Forelimb muscle (tissue), 1 donor: Measurements from ENCODE around the gene ELAVL2. TPM values are rescaled to one million over a fixed set of nuclear protein-coding genes. Genes with fewer than 3 reads are reported as not detected.

Source experiments
- DNase-seq: peaks from one replicate; pipeline ENCODE4 v3.0.0-alpha.2; 2013; ENCODE audit warnings: low read depth
- polyA plus RNA-seq: library from polyadenylated mRNA; unstranded; fragments of 120-200 nt; gene quantifications from one replicate; pipeline ENCODE4 v1.2.1, GENCODE V29; 2013; ENCODE audit not compliant: insufficient read length

The ELAVL2 gene
- polyA plus RNA-seq, 1 donor, result 1.3 TPM

DNA sequence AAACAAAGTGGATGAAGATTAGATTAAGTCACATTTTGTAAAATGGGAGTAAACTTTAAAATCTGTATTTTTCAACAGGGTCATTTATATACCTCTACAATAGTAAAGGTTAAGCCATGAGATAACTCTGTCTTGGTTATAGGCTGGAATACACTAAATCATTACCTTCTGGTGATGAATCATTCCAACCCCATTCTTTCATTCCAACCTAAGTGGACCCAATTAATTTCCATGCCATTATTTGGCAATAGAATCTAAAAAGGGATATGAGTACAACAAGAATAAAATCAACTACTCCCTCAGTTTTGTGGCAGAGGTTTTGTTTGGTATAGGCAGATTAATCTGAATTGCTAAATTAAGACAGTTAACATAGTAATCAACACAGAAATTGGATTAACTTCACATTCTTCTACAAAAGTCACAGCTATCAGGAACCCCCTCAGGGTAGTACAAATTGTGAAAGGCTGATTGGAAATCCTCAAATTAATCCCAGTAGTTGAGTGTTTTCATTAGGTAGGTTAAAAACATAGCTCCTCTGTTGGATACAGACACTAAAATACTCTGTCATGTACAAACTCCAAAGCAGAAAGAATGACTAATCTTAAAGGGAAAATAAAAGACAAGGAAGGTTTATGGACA, 54.2 kb downstream of the ELAVL2 start:
- no peak for DNase-seq

DNA sequence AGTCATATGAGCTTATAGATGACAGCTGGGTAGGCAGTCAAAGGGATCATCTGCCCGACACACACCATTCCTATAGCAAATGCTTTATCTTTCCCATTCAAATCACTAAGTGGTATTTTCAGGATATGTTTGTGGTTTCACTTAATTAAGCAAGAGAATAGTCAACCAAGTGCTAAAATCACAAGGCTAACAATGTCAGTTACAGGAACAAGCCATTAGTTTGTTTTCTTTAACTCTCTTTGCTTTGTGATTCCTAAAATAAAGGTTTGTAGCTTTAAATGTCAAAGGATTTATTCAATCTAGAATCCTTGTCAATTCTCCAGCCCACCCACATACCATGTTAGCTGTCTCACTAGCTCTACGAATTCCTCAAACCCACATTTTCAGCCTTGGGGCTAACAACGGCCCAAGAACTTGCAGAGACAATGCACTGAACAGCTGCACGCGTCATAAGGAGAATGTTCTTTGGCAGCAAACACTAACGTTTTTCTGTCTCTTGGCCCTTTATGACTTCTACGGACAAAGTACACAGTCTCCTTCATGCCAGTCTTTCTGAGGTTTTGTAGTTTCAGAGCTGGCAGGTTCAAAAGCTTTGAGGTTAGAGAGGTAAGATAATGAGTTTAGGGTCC, 56.6 kb downstream of the ELAVL2 start:
- DNase-seq, result no peak

DNA sequence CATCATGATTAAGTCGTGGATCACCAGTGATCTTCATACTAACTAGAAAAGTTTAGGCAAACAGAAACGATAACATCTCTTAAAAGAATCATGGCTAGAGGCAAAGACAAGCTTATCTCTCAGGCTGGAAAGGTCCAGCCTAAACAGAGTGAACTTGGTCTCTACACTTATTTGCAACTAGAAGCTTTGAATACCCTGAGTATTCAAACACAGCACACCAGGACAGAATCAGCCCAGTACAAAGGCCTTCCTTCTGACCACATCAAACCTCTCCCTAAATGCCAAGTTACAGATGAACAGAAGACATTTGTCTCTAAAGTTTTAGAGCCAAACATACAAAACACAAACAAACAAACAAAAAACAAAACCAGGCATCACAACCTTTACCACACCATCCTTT, 57.2 kb downstream of the ELAVL2 start:
- no peak for DNase-seq

DNA sequence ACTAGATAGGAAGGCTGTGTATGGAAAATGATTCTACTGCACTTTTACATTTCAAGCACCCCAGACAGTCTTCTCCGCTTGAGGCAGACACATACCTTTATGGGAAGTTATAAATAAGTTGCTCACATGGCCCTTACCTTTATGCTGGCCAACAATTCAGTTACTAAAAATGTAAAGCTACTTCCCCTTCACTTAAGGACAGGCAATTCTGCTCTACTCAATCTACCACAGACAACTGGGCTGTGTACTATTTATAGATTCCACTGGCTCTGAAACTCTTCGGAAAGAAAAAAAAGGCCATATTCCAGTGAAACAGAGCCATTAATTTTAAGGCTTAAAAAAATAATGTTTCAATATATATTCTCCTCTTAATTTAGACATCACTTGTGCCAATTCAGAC, 59.4 kb downstream of the ELAVL2 start:
- DNase-seq, result no peak

DNA sequence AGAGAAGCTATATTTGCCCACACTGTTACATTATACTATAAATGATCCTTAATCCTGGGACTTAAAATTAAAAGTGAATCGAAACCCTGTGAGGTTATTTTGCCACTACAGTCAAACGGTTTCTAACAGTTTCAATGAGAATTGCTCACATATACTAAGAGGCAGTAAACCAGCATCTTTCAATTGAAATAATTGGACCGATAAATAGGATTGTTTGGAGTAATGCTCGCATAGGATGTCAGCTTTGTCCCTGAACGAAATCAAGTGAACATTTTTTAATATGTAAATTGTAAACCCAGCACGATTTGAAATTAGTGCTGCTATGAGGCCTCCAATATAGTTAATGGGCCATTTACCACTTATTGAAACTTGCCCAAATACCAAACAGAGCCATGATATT, 60.5 kb downstream of the ELAVL2 start:
- DNase-seq, result no peak

DNA sequence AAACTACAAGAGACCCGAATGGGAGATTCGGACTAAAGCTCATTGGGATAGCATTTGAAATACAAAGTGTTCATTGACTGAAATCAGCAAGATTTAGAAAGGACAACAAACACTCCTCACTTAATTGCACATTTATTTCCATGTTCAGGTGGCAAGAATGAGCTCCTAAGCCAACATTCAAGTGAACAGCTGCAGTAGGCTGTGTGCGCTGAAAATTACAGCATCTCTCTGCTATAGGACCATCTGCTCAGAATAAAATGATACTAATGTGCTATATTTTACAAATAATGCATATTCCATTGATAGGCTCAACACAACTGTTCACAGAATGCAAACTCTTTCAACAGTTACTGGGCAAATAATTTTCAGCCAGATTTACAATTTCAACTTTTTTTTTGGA, 61.8 kb downstream of the ELAVL2 start:
- no peak for DNase-seq

DNA sequence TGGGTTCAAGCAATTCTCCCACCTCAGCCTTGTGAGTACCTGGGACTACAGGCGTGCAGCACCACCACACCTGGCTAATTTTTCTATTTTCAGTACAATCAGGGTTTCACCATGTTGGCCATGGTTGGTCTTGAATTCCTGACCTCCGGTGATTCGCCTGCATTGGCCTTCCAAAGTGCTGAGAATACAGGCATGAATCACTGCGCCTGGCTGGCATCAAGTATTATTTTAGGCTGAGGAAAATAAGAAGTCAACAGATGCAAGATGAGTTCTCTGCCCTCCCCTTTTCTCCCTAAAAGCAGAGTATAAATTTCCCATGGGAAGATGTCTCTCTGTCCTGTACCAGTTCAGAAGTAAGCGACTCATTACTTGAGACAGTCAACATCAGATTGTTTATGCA, 71.5 kb downstream of the ELAVL2 start:
- no peak for DNase-seq

DNA sequence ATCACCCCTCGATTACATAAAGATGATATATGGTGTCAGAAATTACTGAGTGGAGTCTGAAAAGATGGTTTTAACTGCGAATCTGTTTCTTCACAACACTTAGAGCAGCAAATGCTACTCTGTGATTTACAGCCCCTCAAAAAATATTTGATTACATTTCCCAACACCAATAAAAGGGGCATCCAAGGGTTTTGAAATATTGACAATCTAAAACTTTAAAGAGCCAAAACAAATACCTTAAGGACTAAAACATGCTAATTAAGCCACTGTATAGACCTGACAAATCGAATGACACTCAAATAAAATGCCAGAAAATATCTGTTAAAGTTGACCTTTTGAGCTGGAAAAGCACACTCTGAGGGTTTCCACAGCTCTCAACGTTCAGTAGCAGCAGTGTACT, 73.2 kb downstream of the ELAVL2 start:
- DNase-seq, result no peak

DNA sequence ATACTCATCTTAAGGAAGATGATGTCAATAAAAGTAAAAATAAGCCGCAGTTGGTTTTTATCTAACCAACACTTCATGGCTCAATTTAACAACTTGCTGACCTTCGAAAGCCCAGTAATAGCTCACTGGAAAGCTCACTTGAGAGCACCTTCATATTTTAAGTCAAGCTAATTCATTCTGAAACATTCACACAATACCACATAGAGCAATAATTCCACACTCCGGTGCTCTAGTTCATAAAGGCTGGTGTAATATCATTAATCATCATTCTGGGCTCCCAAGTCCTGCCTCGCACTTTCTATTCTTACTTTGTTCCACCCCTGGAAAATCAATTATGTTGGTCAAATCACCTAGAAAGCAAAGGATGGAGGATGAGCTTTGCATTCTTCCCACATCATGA, 74.4 kb downstream of the ELAVL2 start:
- DNase-seq, result no peak

DNA sequence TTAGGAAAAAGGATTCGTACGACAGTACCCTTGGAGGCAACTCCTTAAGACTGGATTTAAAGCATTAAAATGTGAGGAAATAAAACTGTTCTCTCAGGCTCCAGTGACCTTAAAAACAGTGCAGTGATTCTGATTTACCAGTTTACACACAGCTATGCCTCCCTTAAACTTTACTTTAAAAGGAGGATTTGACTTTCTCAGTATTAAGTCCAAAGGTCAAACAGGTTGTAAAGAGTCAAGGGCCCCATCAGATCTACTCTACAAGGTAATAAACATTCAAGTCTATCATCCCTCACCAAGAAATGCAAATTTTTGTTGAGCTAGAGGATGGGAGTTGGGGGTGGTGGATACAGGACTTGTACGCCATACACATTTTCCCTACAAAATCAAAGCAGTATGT, 75.2 kb downstream of the ELAVL2 start:
- no peak for DNase-seq

DNA sequence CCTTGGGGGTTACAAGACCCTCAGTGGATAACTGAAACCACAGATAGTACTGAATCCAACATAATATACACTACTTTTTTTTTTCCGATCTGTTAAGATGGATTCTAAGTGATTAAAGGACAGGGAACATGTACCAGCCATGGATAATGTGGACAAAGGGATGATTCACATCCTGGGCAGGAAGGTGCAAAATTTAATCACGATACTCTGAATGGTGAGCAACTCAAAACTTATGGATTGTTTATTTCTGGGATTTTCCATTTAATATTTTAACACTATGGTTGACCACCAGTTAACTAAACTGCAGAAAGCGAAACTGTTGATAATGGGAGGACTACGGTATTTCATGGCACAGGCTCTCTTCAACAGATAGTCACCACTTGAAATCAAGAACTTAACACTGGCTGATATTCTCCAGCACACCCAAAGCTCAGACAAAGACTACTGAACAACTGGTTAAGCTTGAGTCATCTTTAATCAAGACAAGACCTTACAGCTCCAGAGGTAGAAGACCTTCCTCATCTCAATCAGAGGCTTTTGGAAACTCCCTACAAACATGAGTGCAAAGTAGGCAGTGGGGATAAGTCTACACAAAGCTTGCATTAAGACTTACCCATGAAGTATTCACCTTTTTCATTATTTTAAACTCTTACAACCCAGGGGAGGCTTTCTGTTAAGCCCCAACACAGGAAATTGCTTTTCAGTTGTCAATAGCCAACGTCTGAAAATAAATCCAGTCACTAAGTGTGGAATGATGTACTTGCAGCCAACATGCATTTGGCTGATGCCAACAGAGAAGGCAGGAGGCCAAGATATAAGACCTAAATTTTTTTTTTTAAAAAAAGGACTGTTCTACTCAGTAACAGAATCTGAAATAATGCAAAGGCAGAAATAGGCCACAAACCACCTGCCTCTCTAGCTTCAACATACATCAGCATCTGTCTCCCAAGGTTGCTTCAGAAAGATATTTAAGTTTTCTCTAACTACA, 78.7 kb downstream of the ELAVL2 start:
- no peak for DNase-seq

DNA sequence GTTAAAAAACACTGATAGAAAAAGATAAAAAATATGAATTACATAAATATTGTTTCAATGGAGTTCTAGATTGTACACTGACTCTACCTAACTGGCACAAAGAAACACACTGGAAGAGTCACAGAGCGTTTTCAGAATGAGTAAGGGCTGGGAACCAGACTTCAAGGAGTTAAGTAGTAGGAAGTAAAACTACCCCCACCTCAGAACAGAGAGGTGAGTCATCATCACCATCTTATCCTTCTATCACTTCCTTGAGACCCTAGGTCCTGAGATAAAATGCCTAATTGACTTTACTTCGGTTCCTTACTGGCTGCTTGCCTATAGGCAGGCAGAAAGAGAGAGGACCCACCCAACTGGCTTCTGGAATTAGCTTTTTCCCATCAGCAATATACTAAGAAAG, 79.7 kb downstream of the ELAVL2 start:
- DNase-seq, result no peak

DNA sequence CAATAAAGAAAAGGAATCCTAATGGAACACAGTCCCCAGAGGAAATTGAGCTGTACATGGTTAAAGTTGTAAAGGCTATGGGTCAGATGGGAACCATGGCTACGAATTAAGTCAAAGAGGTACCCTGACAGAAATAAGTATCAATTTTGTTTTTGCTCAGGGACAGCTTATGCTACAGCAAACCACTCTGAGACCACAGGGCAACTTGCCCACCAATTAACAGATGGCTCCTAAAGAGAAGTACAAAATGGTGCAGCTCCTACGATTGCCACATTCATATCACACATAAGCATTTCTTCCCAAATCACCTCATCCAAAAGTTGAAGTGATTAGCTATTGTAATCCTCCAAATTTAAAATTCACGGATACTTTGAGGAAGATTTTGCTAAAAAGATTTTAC, 83.0 kb downstream of the ELAVL2 start:
- no peak for DNase-seq

DNA sequence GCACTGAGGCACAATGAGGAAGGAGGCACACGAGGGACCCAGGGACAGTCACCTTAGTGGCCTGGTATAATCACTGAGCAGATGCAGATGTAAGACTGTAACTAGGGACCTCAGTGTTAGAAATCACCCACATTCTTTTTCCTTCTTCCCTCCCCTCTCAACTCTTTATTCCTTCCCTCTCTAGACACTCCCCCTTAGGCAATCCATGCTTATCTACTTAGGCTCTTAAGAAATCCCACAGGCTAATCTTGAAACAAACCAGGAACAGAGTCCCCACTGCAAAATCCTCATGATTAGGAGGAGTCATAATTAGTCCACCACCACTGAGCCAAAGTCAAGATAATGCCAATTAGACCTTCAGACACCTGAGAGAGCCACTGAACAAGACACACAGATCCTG, 84.7 kb downstream of the ELAVL2 start:
- no peak for DNase-seq

DNA sequence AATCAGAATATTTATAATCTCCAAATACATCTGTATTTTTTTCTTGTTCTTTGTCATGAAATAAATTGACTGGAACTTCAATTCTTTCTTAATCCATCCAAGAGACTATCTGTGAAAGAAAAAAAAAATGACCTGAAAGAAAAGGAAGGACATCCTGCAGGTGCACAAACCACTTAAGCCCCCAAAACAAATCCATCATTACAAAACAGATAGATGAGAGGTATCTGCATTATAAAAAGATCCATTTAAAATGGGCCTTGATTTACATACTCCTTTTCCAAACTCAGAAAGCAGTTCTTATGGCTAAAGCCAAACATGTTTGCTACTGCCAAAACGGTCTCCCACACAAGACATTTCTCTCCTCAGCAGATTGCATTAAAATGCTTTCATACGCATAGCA, 85.5 kb downstream of the ELAVL2 start:
- no peak for DNase-seq

DNA sequence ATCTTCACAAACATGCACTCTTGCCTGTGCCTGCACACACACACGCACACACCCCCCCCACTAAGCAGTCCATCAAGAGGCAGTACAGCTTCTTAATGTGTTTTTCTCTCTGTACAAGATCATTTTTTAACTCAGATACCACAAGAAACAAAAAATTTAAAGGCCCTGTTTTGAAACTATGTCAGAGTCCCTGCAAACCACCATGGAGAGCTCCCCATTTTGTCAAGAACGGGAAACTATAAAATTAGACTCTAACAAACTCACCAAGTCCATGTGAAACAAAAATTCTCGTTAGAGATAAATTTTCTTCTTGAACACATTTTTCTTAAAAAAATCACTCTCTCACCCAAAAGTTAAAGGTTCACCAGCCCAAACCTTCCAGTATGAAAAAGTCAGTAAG, 86.3 kb downstream of the ELAVL2 start:
- DNase-seq, result no peak

DNA sequence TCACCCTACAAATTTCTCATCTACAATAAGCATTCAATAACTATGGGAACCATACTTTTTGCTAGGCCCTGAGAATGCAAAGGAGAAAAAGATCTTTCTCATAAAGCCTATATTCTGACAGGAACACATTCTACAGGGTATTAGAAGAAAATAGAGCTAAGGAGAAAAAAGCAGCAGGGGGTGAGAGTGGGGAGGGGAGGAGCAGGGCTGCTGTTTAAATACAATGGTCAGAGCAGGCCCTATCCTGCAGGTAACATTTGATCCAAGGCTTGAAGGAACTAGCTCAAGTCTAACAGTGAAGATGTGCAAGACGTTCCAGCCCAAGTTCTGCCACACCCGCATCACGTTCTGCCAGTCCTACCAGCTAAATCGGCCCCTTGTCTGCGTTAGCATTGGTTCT, 89.7 kb downstream of the ELAVL2 start:
- DNase-seq, result no peak

DNA sequence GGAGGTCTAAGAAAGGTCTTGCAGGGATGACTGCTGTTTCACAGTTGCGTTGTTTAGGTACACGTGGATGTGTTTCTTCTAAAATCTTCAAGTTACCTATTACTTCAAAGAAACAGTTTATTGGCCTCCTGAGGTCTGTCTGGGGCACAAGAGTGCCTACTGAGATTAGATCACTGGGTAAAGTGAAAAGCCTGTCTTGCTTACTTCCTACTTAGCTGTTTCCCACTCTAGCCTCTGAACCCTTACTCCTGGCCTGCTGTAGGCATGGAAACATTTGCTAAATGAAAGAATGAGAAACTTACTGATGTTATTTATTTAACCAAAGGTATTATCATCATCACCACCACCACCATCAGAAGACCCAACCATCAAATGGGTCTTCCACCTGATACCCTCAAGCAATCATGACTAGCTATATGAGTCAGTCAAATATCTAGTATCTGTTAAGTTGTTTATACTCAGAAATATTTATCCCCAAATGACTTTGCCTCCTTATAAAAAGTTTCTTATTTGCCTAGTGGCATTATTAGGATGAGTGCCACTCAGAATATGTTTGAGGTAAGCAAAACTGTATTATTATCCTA, 92.5 kb downstream of the ELAVL2 start:
- DNase-seq, result no peak

DNA sequence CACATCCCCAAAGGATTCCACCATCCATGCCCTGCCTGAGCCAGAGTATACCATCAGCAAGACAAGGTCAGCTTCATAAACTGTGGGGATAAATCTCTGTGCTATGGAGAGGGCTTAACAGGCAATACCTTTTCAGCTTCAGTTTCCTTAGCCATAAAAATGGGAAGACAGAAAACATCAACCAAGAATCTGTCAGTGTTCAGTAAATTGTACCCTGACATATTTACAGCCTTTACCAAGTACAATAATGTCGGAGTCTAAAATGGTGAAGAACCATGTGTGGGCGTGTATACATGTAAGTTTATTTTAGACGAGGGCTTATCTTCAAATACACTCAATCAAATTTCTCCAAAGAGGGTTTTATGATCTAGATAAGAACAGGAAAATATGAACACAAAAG, 94.7 kb downstream of the ELAVL2 start:
- no peak for DNase-seq

DNA sequence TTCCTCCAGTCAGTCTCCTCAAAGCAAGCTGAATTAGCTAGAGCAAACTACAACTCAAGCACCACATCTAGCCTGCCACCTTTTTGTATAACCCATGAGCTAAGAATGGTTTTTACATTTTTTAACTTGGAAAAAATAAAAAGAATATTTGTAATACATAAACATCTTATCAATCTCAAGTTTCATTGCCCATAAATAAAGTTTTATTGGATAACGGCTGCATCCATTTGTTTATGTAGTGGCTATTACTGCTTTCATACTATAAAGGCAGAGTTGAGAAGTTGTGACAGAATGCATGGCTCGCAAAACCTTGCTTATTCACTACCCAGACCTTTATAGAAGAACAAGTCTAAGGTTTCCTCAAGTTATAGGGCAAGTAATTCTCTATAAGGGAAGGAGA, 95.7 kb downstream of the ELAVL2 start:
- no peak for DNase-seq

DNA sequence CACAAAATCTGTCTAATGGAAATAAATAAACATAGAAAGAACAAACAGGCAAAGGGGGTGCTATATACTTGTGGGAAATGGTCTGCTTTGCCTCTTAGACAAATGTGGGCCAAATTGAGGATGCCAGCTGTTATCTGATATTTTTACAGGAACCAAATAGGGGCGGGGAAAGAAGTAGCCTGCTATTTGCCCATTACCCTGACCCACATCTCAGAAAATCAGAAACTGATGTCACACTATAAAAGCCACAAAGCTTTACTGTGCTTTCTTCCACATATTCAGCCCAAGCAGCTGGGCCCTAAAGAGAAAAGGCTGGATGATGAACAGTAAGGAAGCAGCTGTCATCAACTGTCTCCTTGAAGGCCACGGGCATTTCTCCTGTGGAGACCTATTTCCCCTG, 97.3 kb downstream of the ELAVL2 start:
- no peak for DNase-seq

DNA sequence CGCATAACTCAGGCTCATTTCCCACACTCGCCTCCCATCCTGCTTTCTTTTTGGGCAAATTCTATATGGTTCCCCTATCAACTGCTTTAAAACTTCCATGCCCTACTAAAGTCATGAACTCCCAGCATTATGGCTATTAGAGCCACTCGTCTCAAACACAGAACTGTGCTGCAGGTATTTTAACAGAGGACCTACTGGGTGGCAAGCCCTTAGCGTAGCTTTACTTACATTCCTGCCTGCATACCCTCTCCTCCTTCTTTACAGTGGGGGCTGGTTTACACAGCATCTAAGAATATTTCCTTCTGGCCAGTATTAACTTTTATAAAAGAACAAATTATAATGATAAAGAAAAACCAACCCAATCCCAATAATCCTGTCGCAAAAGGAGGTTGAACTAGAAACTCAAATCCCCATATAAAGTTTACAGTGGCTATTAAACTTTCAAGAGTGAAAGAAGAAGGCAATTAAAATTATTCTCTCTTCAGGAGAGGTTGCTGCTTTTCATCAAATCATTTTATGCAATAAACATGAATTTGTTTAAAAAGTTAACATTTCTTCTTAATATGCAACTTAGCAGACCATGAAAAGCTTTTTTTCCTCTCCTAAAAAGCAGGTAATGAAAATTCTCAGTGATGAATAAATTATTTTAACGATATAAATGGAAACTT, 100.6 kb downstream of the ELAVL2 start:
- no peak for DNase-seq
